SK-N-SH treated with all-trans-retinoic acid at 6 μM for 48 hours (cell line): ENCODE results near the gene GALNT15.

Source experiments
- ATAC-seq: fragments of 200-7000 bp; cut with Tn5 transposase; 3 replicates; pipeline ENCODE4 v1.9.1; 2020; ENCODE audit warnings: mild to moderate bottlenecking, moderate library complexity
- ARNTL ChIP-seq: fragments of 450-650 bp; formaldehyde crosslinking; IDR thresholded peaks from 2 replicates; pipeline ENCODE4 v1.5.0; 2020; ENCODE audit warnings: low read depth, mild to moderate bottlenecking, moderate library complexity, borderline replicate concordance
- BACH2 ChIP-seq: fragments of 250-450 bp; sonication (Bioruptor Pico); IDR thresholded peaks from 2 replicates; pipeline ENCODE4 v1.9.0; 2021; ENCODE audit warnings: mild to moderate bottlenecking, borderline replicate concordance
- CSDC2 ChIP-seq: fragments of 250-450 bp; sonication (Bioruptor Pico); IDR thresholded peaks from 2 replicates; pipeline ENCODE4 v1.5.0; 2020; ENCODE audit warnings: mild to moderate bottlenecking, moderate library complexity
- GLIS3 ChIP-seq: fragments of 250-450 bp; sonication (Bioruptor Pico); IDR thresholded peaks from 2 replicates; pipeline ENCODE4 v1.5.0; 2020; ENCODE audit warnings: mild to moderate bottlenecking, moderate library complexity
- ISL1 ChIP-seq: fragments of 250-450 bp; sonication (Bioruptor Pico); IDR thresholded peaks from 2 replicates; pipeline ENCODE4 v2.1.2; 2022; ENCODE audit warnings: mild to moderate bottlenecking, moderate library complexity
- POU6F1 ChIP-seq: fragments of 250-450 bp; sonication (Bioruptor Pico); IDR thresholded peaks from 2 replicates; pipeline ENCODE4 v1.8.0; 2021; ENCODE audit warnings: low read depth, mild to moderate bottlenecking, moderate library complexity, borderline replicate concordance
- RARB ChIP-seq: fragments of 250-450 bp; sonication (Bioruptor Pico); IDR thresholded peaks from 2 replicates; pipeline ENCODE4 v1.8.0; 2021; ENCODE audit warnings: mild to moderate bottlenecking, moderate library complexity
- TCF4 ChIP-seq: fragments of 250-450 bp; sonication (Bioruptor Pico); IDR thresholded peaks from 2 replicates; pipeline ENCODE4 v1.8.0; 2021; ENCODE audit warnings: mild to moderate bottlenecking, moderate library complexity, borderline replicate concordance
- TOX ChIP-seq: fragments of 250-450 bp; sonication (Bioruptor Pico); IDR thresholded peaks from 2 replicates; pipeline ENCODE4 v1.8.0; 2021; ENCODE audit warnings: mild to moderate bottlenecking, moderate library complexity, borderline replicate concordance
- TSHZ2 ChIP-seq: fragments of 250-450 bp; sonication (Bioruptor Pico); IDR thresholded peaks from 2 replicates; pipeline ENCODE4 v1.5.0; 2020; ENCODE audit warnings: mild to moderate bottlenecking, moderate library complexity
- ZFP3 ChIP-seq: fragments of 250-450 bp; sonication (Bioruptor Pico); IDR thresholded peaks from 2 replicates; pipeline ENCODE4 v1.5.0; 2020; ENCODE audit warnings: mild to moderate bottlenecking, moderate library complexity
- ZFP30 ChIP-seq: fragments of 450-650 bp; formaldehyde crosslinking; IDR thresholded peaks from 2 replicates; pipeline ENCODE4 v1.5.0; 2022; ENCODE audit warnings: mild to moderate bottlenecking, moderate library complexity
- ZNF565 ChIP-seq: fragments of 450-650 bp; formaldehyde crosslinking; conservative IDR thresholded peaks from 2 replicates; pipeline ENCODE4 v1.5.0; 2020; ENCODE audit warnings: low read depth, mild to moderate bottlenecking, moderate library complexity
- ZNF70 ChIP-seq: fragments of 450-650 bp; formaldehyde crosslinking; IDR thresholded peaks from 2 replicates; pipeline ENCODE4 v1.5.0; 2020; ENCODE audit warnings: mild to moderate bottlenecking, moderate library complexity
- ZNF8 ChIP-seq: fragments of 450-650 bp; formaldehyde crosslinking; IDR thresholded peaks from 2 replicates; pipeline ENCODE4 v1.5.0; 2020; ENCODE audit warnings: mild to moderate bottlenecking, moderate library complexity
- TF ChIP-seq, protein P1 (sequence below): fragments of 250-450 bp; sonication (Bioruptor Pico); IDR thresholded peaks from 2 replicates; pipeline ENCODE4 v1.5.1; 2021; ENCODE audit warnings: mild to moderate bottlenecking, moderate library complexity
- TF ChIP-seq, protein P2 (sequence below): fragments of 250-450 bp; sonication (Bioruptor Pico); IDR thresholded peaks from 2 replicates; pipeline ENCODE4 v1.5.1; 2020; ENCODE audit warnings: low read depth, mild to moderate bottlenecking, moderate library complexity
- TF ChIP-seq, protein P3 (sequence below): fragments of 250-450 bp; sonication (Bioruptor Pico); IDR thresholded peaks from 2 replicates; pipeline ENCODE4 v1.8.0; 2020; ENCODE audit warnings: mild to moderate bottlenecking, moderate library complexity, borderline replicate concordance

GALNT15 gene

GRCh38 chr3:16147220-16147994 lies 27.1 kb upstream of the GALNT15 start (continued):
- TF ChIP-seq TSHZ2 (CRISPR knock-in tag) = no peak
- TF ChIP-seq POU6F1 (CRISPR knock-in tag) = no peak
- TF ChIP-seq, protein P1, sequence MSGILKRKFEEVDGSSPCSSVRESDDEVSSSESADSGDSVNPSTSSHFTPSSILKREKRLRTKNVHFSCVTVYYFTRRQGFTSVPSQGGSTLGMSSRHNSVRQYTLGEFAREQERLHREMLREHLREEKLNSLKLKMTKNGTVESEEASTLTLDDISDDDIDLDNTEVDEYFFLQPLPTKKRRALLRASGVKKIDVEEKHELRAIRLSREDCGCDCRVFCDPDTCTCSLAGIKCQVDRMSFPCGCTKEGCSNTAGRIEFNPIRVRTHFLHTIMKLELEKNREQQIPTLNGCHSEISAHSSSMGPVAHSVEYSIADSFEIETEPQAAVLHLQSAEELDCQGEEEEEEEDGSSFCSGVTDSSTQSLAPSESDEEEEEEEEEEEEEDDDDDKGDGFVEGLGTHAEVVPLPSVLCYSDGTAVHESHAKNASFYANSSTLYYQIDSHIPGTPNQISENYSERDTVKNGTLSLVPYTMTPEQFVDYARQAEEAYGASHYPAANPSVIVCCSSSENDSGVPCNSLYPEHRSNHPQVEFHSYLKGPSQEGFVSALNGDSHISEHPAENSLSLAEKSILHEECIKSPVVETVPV (CRISPR knock-in tag) = no peak
- no peak for TF ChIP-seq BACH2 (CRISPR knock-in tag)
- TF ChIP-seq, protein P2, sequence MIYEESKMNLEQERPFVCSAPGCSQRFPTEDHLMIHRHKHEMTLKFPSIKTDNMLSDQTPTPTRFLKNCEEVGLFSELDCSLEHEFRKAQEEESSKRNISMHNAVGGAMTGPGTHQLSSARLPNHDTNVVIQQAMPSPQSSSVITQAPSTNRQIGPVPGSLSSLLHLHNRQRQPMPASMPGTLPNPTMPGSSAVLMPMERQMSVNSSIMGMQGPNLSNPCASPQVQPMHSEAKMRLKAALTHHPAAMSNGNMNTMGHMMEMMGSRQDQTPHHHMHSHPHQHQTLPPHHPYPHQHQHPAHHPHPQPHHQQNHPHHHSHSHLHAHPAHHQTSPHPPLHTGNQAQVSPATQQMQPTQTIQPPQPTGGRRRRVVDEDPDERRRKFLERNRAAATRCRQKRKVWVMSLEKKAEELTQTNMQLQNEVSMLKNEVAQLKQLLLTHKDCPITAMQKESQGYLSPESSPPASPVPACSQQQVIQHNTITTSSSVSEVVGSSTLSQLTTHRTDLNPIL (CRISPR knock-in tag) = no peak
- TF ChIP-seq ZNF8 (CRISPR knock-in tag) = no peak
- no peak for TF ChIP-seq GLIS3 (CRISPR knock-in tag)
- no peak for TF ChIP-seq ISL1 (CRISPR knock-in tag)
- TF ChIP-seq ZNF70 (CRISPR knock-in tag) = no peak

DNA sequence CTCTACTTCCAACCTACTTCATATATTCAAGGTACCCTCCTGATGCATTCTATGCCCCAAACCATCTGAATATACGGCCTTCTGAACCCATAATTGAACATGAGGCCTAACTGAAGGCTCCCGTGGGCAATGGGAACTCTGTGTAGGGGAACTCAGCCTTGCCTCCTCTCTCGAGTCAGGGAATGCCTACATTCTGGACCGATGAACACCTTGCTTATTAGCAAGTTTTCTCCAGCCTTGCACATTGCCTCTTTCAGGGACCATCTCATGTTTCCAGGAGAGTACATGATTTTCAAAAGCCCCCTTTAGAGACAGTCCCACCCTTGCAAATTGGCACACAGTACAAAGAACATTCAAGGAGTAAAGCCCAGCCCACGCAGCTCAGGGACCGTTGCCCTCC lies 26.3 kb upstream of the GALNT15 start:
- TF ChIP-seq ZFP3 (CRISPR knock-in tag) (no peak), ZNF70 (CRISPR knock-in tag) (no peak), ISL1 (CRISPR knock-in tag) (no peak), POU6F1 (CRISPR knock-in tag) (no peak), RARB (no peak), ARNTL (CRISPR knock-in tag) (no peak), ZFP30 (CRISPR knock-in tag) (no peak)
- TF ChIP-seq, protein P1 (CRISPR knock-in tag) = no peak
- ATAC-seq = no peak

DNA sequence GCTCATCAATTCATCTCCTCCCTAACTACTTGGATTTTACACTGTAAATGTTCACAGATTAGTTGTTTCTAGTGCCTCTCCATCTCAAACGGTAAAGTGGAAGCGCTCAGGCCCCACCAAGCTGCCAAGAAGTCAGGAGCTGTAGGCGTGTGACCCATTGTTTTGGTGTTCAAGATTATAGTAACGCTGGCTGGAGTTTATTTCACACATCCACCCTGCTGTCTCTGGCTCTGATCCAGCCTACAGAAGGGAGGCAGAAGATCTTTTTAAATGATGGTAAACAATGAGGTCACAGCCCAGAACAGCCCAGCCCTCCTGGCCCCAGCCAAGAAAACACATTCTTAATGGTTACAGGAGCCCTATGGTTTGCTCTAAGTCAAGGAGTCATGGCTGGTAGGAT lies 25.7 kb upstream of the GALNT15 start:
- no peak for ATAC-seq
- no peak for TF ChIP-seq CSDC2 (CRISPR knock-in tag)
- TF ChIP-seq, protein P3, sequence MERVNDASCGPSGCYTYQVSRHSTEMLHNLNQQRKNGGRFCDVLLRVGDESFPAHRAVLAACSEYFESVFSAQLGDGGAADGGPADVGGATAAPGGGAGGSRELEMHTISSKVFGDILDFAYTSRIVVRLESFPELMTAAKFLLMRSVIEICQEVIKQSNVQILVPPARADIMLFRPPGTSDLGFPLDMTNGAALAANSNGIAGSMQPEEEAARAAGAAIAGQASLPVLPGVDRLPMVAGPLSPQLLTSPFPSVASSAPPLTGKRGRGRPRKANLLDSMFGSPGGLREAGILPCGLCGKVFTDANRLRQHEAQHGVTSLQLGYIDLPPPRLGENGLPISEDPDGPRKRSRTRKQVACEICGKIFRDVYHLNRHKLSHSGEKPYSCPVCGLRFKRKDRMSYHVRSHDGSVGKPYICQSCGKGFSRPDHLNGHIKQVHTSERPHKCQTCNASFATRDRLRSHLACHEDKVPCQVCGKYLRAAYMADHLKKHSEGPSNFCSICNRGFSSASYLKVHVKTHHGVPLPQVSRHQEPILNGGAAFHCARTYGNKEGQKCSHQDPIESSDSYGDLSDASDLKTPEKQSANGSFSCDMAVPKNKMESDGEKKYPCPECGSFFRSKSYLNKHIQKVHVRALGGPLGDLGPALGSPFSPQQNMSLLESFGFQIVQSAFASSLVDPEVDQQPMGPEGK (CRISPR knock-in tag) = no peak
- TF ChIP-seq ISL1 (CRISPR knock-in tag) = no peak
- no peak for TF ChIP-seq TOX (CRISPR knock-in tag)
- TF ChIP-seq TSHZ2 (CRISPR knock-in tag) = no peak
- no peak for TF ChIP-seq GLIS3 (CRISPR knock-in tag)
- no peak for TF ChIP-seq ZNF565 (CRISPR knock-in tag)
- no peak for TF ChIP-seq RARB
- TF ChIP-seq POU6F1 (CRISPR knock-in tag) = no peak
- TF ChIP-seq TCF4 = no peak
